ENCODE measurements around the gene MTR. TPM values are rescaled to one million over a fixed set of nuclear protein-coding genes. Genes with fewer than 3 reads are reported as not detected.

The MTR gene
- total and polyA plus RNA-seq, 9 of the 15 experiments (the other 6 are each of a cell fraction or from before 2014, with no cell fraction given): 3.4 to 44.3 (median 20.3) TPM

DNA sequence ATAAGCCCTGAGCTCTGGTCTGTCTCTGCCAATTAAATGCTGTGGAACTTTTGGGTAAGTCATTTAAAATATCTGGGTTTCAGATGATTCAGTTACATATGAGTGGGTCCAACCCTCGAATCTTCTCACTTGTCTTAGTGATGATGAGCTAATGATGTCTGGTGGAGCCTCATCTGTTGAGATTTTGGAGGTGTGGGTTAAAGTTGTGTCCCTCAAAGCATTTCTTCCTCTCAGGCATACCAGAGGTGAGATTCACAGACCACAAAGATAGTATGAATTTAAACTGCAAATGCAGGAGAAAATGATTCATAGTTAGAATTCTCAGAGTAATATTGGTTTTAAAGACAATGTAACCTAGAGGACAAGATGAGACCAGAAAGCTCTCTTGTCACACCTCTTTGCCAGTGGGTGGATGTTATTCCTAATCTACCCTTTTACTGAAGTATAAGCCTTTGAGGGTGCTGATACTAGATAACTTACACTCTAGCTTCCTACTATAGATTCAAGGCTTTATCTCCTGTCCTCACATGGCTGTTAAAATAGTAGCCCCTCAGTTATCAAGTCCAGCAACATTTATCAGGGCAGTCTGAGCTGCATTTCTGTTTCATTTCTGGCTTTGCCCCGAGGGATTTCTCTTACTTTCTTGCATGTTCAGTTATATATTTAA, 118.4 kb downstream of the MTR start (continued):
- TF ChIP-seq, protein P1, sequence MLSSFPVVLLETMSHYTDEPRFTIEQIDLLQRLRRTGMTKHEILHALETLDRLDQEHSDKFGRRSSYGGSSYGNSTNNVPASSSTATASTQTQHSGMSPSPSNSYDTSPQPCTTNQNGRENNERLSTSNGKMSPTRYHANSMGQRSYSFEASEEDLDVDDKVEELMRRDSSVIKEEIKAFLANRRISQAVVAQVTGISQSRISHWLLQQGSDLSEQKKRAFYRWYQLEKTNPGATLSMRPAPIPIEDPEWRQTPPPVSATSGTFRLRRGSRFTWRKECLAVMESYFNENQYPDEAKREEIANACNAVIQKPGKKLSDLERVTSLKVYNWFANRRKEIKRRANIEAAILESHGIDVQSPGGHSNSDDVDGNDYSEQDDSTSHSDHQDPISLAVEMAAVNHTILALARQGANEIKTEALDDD (IDR thresholded peaks at IDR 0.05): peak; percentile 78
- TF ChIP-seq GTF2A2 (tag; IDR thresholded peaks at IDR 0.05) (no peak), NCOR1 (IDR thresholded peaks at IDR 0.05) (peak; percentile 99), SRSF1 (IDR thresholded peaks at IDR 0.05; ENCODE audit: low read depth, low read length) (no peak), BCL6 (CRISPR knock-in tag; IDR thresholded peaks at IDR 0.05) (no peak), TGIF2 (CRISPR knock-in tag; IDR thresholded peaks at IDR 0.05) (no peak), SRSF3 (IDR thresholded peaks at IDR 0.05; ENCODE audit: insufficient read depth, low read length) (no peak), COPS2 (conservative IDR thresholded peaks at IDR 0.05) (no peak), ARID1B (IDR thresholded peaks at IDR 0.05) (peak; percentile 100), ZBED1 (IDR thresholded peaks at IDR 0.05) (0 out of 2 replicates have a peak, but pooled peaks have one; percentile 72), POLR2H (tag; IDR thresholded peaks at IDR 0.05; ENCODE audit: low read depth) (no peak), BRD9 (IDR thresholded peaks at IDR 0.05; ENCODE audit: low read depth, partially characterized antibody) (peak; percentile 62), ZNF146 (CRISPR knock-in tag; IDR thresholded peaks at IDR 0.05; ENCODE audit: unreplicated experiment) (no peak), KLF16 (IDR thresholded peaks at IDR 0.05) (peak; percentile 98), ZBTB26 (CRISPR knock-in tag; IDR thresholded peaks at IDR 0.05) (no peak), MEIS2 (IDR thresholded peaks at IDR 0.05; ENCODE audit: partially characterized antibody) (peak; percentile 74), USF1 (CRISPR knock-in tag; IDR thresholded peaks at IDR 0.05) (no peak), UBTF (IDR thresholded peaks at IDR 0.05; ENCODE audit: borderline replicate concordance in 1 of 2, low read depth in 2 of 2, low read length in 2 of 2) (no peak), ZNF134 (CRISPR knock-in tag; conservative IDR thresholded peaks at IDR 0.05) (no peak), THRAP3 (IDR thresholded peaks at IDR 0.05; ENCODE audit: borderline replicate concordance) (no peak), PTRF (tag; IDR thresholded peaks at IDR 0.05) (no peak), IRF2 (CRISPR knock-in tag; IDR thresholded peaks at IDR 0.05) (no peak), NR2C2 (CRISPR knock-in tag; IDR thresholded peaks at IDR 0.05) (no peak), NR2C2 (tag; IDR thresholded peaks at IDR 0.05) (no peak)
- TF ChIP-seq, protein P2, sequence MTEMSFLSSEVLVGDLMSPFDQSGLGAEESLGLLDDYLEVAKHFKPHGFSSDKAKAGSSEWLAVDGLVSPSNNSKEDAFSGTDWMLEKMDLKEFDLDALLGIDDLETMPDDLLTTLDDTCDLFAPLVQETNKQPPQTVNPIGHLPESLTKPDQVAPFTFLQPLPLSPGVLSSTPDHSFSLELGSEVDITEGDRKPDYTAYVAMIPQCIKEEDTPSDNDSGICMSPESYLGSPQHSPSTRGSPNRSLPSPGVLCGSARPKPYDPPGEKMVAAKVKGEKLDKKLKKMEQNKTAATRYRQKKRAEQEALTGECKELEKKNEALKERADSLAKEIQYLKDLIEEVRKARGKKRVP (CRISPR knock-in tag; IDR thresholded peaks at IDR 0.05): peak; percentile 72; the same call in 1 of the 2 replicates

Measured in K562 (cell line).